HepG2 (cell line): ENCODE results near the gene CACNA1G. TPM values are rescaled to one million over a fixed set of nuclear protein-coding genes. Genes with fewer than 3 reads are reported as not detected.

ENCODE experiments used
- ARNTL ChIP-seq: sonication (generic); formaldehyde crosslinking; IDR thresholded peaks from 2 replicates; pipeline ENCODE4 v1.4.0; 2020; ENCODE audit warnings: mild to moderate bottlenecking, missing genetic modification reagents
- BCL3 ChIP-seq: sonication (generic); formaldehyde crosslinking; IDR thresholded peaks from 2 replicates; pipeline ENCODE4 v1.5.1; 2020; ENCODE audit warnings: mild to moderate bottlenecking, missing genetic modification reagents, moderate library complexity
- BORCS8-MEF2B ChIP-seq: sonication (generic); formaldehyde crosslinking; IDR thresholded peaks from 2 replicates; pipeline ENCODE4 v1.8.0; 2022; ENCODE audit warnings: mild to moderate bottlenecking, missing genetic modification reagents
- CENPX ChIP-seq: sonication (generic); formaldehyde crosslinking; IDR thresholded peaks from 2 replicates; pipeline ENCODE4 v1.9.0; 2021; ENCODE audit warnings: mild to moderate bottlenecking, missing genetic modification reagents, moderate library complexity
- CREM ChIP-seq, 2 experiments: sonication (generic) in 1 of 2; formaldehyde crosslinking in 1 of 2; IDR thresholded peaks; 2 replicates each; pipeline versions ENCODE4 v1.4.0 to v1.6.1; 2016 to 2020; ENCODE audit warnings: antibody characterized with exemption in 1 of 2, mild to moderate bottlenecking in 1 of 2, missing genetic modification reagents in 1 of 2
- FOSL2 ChIP-seq: sonication (generic); formaldehyde crosslinking; IDR thresholded peaks from 2 replicates; pipeline ENCODE4 v1.4.0; 2020; ENCODE audit warnings: missing genetic modification reagents
- MAFK ChIP-seq, 2 experiments: IDR thresholded peaks in 1 of 2; conservative IDR thresholded peaks in 1 of 2; 2 replicates each; pipeline ENCODE4 v1.6.1; 2011; ENCODE audit warnings: improper control_type of control experiment in 2 of 2, low read length in 2 of 2
- MEIS2 ChIP-seq: sonication (generic); formaldehyde crosslinking; IDR thresholded peaks from 2 replicates; pipeline ENCODE4 v1.9.0; 2021; ENCODE audit warnings: mild to moderate bottlenecking, missing genetic modification reagents
- NFE2L2 ChIP-seq: fragments of 150-350 bp; IDR thresholded peaks from 2 replicates; pipeline ENCODE4 v1.6.1; 2014; ENCODE audit warnings: low read length
- RBFOX2 ChIP-seq: fragments of 200-400 bp; formaldehyde crosslinking; IDR thresholded peaks from 2 replicates; pipeline ENCODE4 v1.6.1; 2017; ENCODE audit warnings: low read depth, mild to moderate bottlenecking, low read length
- ZBTB43 ChIP-seq: sonication (generic); formaldehyde crosslinking; conservative IDR thresholded peaks from 2 replicates; pipeline ENCODE4 v1.4.0; 2020; ENCODE audit warnings: missing genetic modification reagents
- ZEB1 ChIP-seq: IDR thresholded peaks from 2 replicates; pipeline ENCODE4 v1.6.1; 2012; ENCODE audit warnings: mild to moderate bottlenecking, low read depth, inconsistent platforms; ENCODE audit not compliant: insufficient replicate concordance
- ZNF230 ChIP-seq: sonication (generic); formaldehyde crosslinking; IDR thresholded peaks from 2 replicates; pipeline ENCODE4 v1.4.0; 2020; ENCODE audit warnings: mild to moderate bottlenecking, missing genetic modification reagents
- ZNF556 ChIP-seq: sonication (generic); formaldehyde crosslinking; IDR thresholded peaks from 2 replicates; pipeline ENCODE4 v1.4.0; 2020; ENCODE audit warnings: mild to moderate bottlenecking, missing genetic modification reagents, borderline replicate concordance
- ZNF589 ChIP-seq: sonication (generic); formaldehyde crosslinking; conservative IDR thresholded peaks from 2 replicates; pipeline ENCODE4 v1.8.0; 2022; ENCODE audit warnings: mild to moderate bottlenecking, moderate library complexity, missing genetic modification reagents
- ZNF800 ChIP-seq: sonication (generic); formaldehyde crosslinking; IDR thresholded peaks from 2 replicates; pipeline ENCODE4 v1.4.0; 2020; ENCODE audit warnings: missing genetic modification reagents
- polyA plus RNA-seq, 8 experiments: library from polyadenylated mRNA; depleted of rRNA in 3 of 8; stranded (reverse) in 7 of 8; unstranded in 1 of 8; fragments of >200 nt; fragmentation: Illumina TruSeq in 4 of 8; extraction: Trizol in 4 of 8; gene quantifications; 2 replicates each; pipeline versions ENCODE4 v1.2.1 to v1.2.3, GENCODE V29; 2011 to 2016; ENCODE audit warnings: low read depth in 4 of 8, missing spikeins in 1 of 8, mixed read lengths in 1 of 8; ENCODE audit not compliant: insufficient read depth in 1 of 8
- total RNA-seq, 5 experiments: library from RNA; depleted of rRNA; stranded (reverse); fragments of >200 nt; fragmentation: Illumina TruSeq; extraction: Trizol; gene quantifications; 2 replicates each; pipeline ENCODE4 v1.2.3, GENCODE V29; 2016; ENCODE audit warnings: low read depth in 1 of 5

The CACNA1G gene
- total and polyA plus RNA-seq, 2 of the 13 experiments (the other 11 are each of a cell fraction or from before 2014, with no cell fraction given) = 0.02 TPM; not detected in 1

- TF ChIP-seq BCL3 (CRISPR knock-in tag) (peak; percentile 71), ZEB1 (no peak), ZNF800 (CRISPR knock-in tag) (0 out of 2 replicates have a peak, but pooled peaks have one; percentile 46), BORCS8-MEF2B (CRISPR knock-in tag) (peak; percentile 89), MAFK (conservative IDR thresholded peaks at IDR 0.05 in 1 of 2, IDR thresholded peaks at IDR 0.05 in 1 of 2; ENCODE audit: low read length in 2 of 2) (no peak), FOSL2 (CRISPR knock-in tag) (peak; percentile 63; the same call in 1 of the 2 replicates), RBFOX2 (no peak), CREM (IDR thresholded peaks at IDR 0.05) (peak; percentile 27; the same call in 1 of the 2 replicates), CREM (CRISPR knock-in tag; IDR thresholded peaks at IDR 0.05) (no peak), ZNF589 (CRISPR knock-in tag) (peak; percentile 83; the same call in 1 of the 2 replicates), NFE2L2 (no peak), ARNTL (CRISPR knock-in tag) (peak; percentile 75), CENPX (no peak), ZNF556 (peak; percentile 97), ZBTB43 (CRISPR knock-in tag) (no peak), ZNF230 (CRISPR knock-in tag) (no peak; the same call in 1 of the 2 replicates), MEIS2 (peak; percentile 68)
Observed at GRCh38 chr17:50627782-50628601, 67.5 kb downstream of the CACNA1G start (continued).
